Left ventricle myocardium inferior (tissue), 1 donor: ENCODE data around the gene PCNX1. TPM values are rescaled to one million over a fixed set of nuclear protein-coding genes. Genes with fewer than 3 reads are reported as not detected.

Experiments used
- DNase-seq: peaks from one replicate; pipeline ENCODE4 v3.0.0-alpha.2; 2020
- H3K27ac ChIP-seq: fragments of 200-600 bp; replicated peaks from 2 replicates; pipeline ENCODE4 v1.8.0; 2021
- H3K27me3 ChIP-seq: fragments of 200-600 bp; 2 replicates; pipeline ENCODE4 v1.8.0; 2021; ENCODE audit warnings: low read depth
- H3K36me3 ChIP-seq: fragments of 200-600 bp; 2 replicates; pipeline ENCODE4 v1.8.0; 2021
- H3K4me1 ChIP-seq: fragments of 200-600 bp; 2 replicates; pipeline ENCODE4 v1.8.0; 2021
- H3K4me3 ChIP-seq: fragments of 200-600 bp; 2 replicates; pipeline ENCODE4 v1.8.0; 2021; ENCODE audit warnings: mild to moderate bottlenecking, moderate library complexity
- H3K9me3 ChIP-seq: fragments of 200-600 bp; replicated peaks from 2 replicates; pipeline ENCODE4 v1.8.0; 2021
- intact Hi-C: fragments of 100-400 bp; cut with micrococcal nuclease; formaldehyde crosslinking; loops from one replicate; pipeline ENCODE4 v1.11.0; 2022
- total RNA-seq: library from RNA; stranded (reverse); fragmentation: NEBNext Ultra II Directional; extraction: Animal tissue kit (Norgen Biotek cat#: 25700); gene quantifications from one replicate; pipeline ENCODE4 v1.2.1, GENCODE V29; 2021
- TF ChIP-seq, protein P1 (sequence below): fragments of 200-600 bp; IDR thresholded peaks from 2 replicates; pipeline ENCODE4 v1.8.0; 2021; ENCODE audit warnings: antibody characterized with exemption, mild to moderate bottlenecking, borderline replicate concordance
- donor health status: DM: no; HTN: yes; CAD: no; lungs with severe emphysema.

Gene PCNX1
- total RNA-seq, 1 donor from 2014 or later: 35.2 TPM

DNA sequence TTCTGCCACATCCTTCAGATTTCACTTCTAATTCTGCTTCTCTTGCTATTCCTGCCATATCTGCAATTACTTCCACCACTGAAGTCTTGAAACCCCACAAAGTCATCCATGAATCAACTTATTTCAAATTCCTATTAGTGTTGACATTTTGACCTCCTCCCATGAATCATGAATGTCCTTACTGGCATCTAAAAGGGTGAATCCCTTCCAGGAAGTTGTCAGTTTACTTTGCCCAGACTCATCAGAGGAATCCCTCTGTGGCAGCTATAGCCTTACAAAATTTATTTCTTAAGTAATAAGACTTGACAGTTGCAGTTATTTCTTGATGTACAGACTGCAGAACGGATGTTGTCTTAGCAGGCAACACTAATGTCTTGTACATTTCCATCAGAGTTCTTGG is 162.9 kb downstream of the PCNX1 start:
- no peak for DNase-seq
- Histone ChIP-seq H3K4me3 (no peak overlapping the region), H3K4me1 (no peaks in the 10 kb centered on the region), H3K36me3 (peaks cover 69% of the 10 kb centered on the region), H3K27me3 (no peaks in the 10 kb centered on the region), H3K9me3 (peaks cover 8% of the 10 kb centered on the region), H3K27ac (no peak overlapping the region)
- TF ChIP-seq, protein P1, sequence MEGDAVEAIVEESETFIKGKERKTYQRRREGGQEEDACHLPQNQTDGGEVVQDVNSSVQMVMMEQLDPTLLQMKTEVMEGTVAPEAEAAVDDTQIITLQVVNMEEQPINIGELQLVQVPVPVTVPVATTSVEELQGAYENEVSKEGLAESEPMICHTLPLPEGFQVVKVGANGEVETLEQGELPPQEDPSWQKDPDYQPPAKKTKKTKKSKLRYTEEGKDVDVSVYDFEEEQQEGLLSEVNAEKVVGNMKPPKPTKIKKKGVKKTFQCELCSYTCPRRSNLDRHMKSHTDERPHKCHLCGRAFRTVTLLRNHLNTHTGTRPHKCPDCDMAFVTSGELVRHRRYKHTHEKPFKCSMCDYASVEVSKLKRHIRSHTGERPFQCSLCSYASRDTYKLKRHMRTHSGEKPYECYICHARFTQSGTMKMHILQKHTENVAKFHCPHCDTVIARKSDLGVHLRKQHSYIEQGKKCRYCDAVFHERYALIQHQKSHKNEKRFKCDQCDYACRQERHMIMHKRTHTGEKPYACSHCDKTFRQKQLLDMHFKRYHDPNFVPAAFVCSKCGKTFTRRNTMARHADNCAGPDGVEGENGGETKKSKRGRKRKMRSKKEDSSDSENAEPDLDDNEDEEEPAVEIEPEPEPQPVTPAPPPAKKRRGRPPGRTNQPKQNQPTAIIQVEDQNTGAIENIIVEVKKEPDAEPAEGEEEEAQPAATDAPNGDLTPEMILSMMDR: no peak
- intact Hi-C loops: no loop called here

DNA sequence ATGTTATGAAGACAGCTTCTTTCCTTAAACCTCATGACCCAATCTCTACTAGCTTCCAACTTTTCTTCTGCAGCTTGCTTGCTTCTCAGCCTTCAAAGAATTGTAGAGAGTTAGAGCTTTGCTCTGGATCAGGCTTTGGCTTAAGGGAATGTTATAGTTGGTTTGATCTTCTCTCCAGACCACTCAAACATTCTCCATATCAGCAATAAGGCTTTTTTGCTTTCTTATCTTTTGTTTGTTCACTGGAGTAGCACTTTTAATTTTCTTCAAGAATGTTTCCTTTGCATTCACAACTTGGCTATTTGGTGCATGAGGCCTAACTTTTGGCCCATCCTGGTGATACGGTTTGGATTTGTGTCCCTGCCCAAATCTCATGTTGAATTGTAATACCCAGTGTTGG is 163.8 kb downstream of the PCNX1 start:
- DNase-seq: no peak
- no peak overlapping the region for H3K27ac ChIP-seq
- H3K36me3 ChIP-seq: peaks cover 69% of the 10 kb centered on the region
- intact Hi-C loops: no loop called here
- TF ChIP-seq, protein P1: no peak
- no peak overlapping the region for H3K4me3 ChIP-seq
- no peaks in the 10 kb centered on the region for H3K9me3 ChIP-seq
- no peaks in the 10 kb centered on the region for H3K27me3 ChIP-seq
- no peaks in the 10 kb centered on the region for H3K4me1 ChIP-seq

- Histone ChIP-seq H3K4me3 (no peak overlapping the region), H3K4me1 (no peaks in the 10 kb centered on the region), H3K36me3 (peaks cover 82% of the 10 kb centered on the region), H3K27me3 (no peaks in the 10 kb centered on the region), H3K9me3 (peaks cover 19% of the 10 kb centered on the region), H3K27ac (no peak overlapping the region)
- DNase-seq: no peak
- TF ChIP-seq, protein P1: no peak
- intact Hi-C loops: no loop called here
Observed at GRCh38 chr14:71076462-71077092, 169.3 kb downstream of the PCNX1 start.

- no peaks in the 10 kb centered on the region for H3K27me3 ChIP-seq
- peaks cover 64% of the 10 kb centered on the region for H3K36me3 ChIP-seq
- no peak for DNase-seq
- H3K9me3 ChIP-seq: peaks cover 19% of the 10 kb centered on the region
- intact Hi-C loops: no loop called here
- TF ChIP-seq, protein P1: no peak
- no peak overlapping the region for H3K4me3 ChIP-seq
- no peak overlapping the region for H3K27ac ChIP-seq
- H3K4me1 ChIP-seq: no peaks in the 10 kb centered on the region
Observed at GRCh38 chr14:71078500-71078899, 171.2 kb downstream of the PCNX1 start.

GRCh38 chr14:71086567-71086966 is 179.3 kb downstream of the PCNX1 start:
- H3K27ac ChIP-seq: no peak overlapping the region
- peaks cover 6% of the 10 kb centered on the region for H3K4me1 ChIP-seq
- no peak overlapping the region for H3K4me3 ChIP-seq
- no peaks in the 10 kb centered on the region for H3K9me3 ChIP-seq
- TF ChIP-seq, protein P1: no peak
- intact Hi-C loops: no loop called here
- peaks cover 52% of the 10 kb centered on the region for H3K36me3 ChIP-seq
- H3K27me3 ChIP-seq: no peaks in the 10 kb centered on the region
- no peak for DNase-seq

GRCh38 chr14:71089971-71090370 is 182.7 kb downstream of the PCNX1 start:
- no peak for DNase-seq
- intact Hi-C loops: no loop called here
- H3K27me3 ChIP-seq: no peaks in the 10 kb centered on the region
- peaks cover 6% of the 10 kb centered on the region for H3K4me1 ChIP-seq
- peaks cover 70% of the 10 kb centered on the region for H3K36me3 ChIP-seq
- TF ChIP-seq, protein P1: no peak
- H3K4me3 ChIP-seq: no peak overlapping the region
- H3K9me3 ChIP-seq: no peaks in the 10 kb centered on the region
- H3K27ac ChIP-seq: no peak overlapping the region
